ENCODE data around the gene RYR2. TPM values are rescaled to one million over a fixed set of nuclear protein-coding genes. Genes with fewer than 3 reads are reported as not detected.

The RYR2 gene
- total and polyA plus RNA-seq, 2 experiments from 2014 or later: 0.50 to 0.95 TPM

- Histone ChIP-seq H2AFZ (no peak overlapping the region), H3K4me1 (ENCODE audit: insufficient read depth) (no peaks in the 10 kb centered on the region), H3K79me2 (no peaks in the 10 kb centered on the region), H3K9me2 (replicated peaks; ENCODE audit: insufficient read depth) (no peaks in the 10 kb centered on the region), H3K27ac (no peak overlapping the region), H3K36me3 (replicated peaks; ENCODE audit: insufficient read depth, low read depth) (no peaks in the 10 kb centered on the region), H3K27me3 (no peaks in the 10 kb centered on the region), H3K9me3 (ENCODE audit: low read depth) (no peaks in the 10 kb centered on the region), H3K4me3 (no peak overlapping the region), H3K4me2 (no peak overlapping the region), H4K20me1 (ENCODE audit: insufficient read depth, poor library complexity, severe bottlenecking) (no peaks in the 10 kb centered on the region)
- DNase-seq (ENCODE audit: low spot score): no peak
- TF ChIP-seq EZH2 (IDR thresholded peaks at IDR 0.05; ENCODE audit: borderline replicate concordance) (no peak), CTCF (IDR thresholded peaks at IDR 0.05; ENCODE audit: poor library complexity) (no peak), EZH2phosphoT487 (IDR thresholded peaks at IDR 0.05; ENCODE audit: low read depth, severe bottlenecking, unreplicated experiment) (no peak)
- WGBS (ENCODE audit: low lambda C conversion rate, missing lambda C conversion rate): 70% methylated on average over 4 of the region's 4 CpGs
These were observed 485.8 kb downstream of the RYR2 start for GRCh38 chr1:237527761-237528160.

- Histone ChIP-seq H3K79me2 (no peaks in the 10 kb centered on the region), H3K36me3 (replicated peaks; ENCODE audit: insufficient read depth, low read depth) (no peaks in the 10 kb centered on the region), H3K4me1 (ENCODE audit: insufficient read depth) (no peaks in the 10 kb centered on the region), H3K9me3 (ENCODE audit: low read depth) (no peaks in the 10 kb centered on the region), H2AFZ (no peak overlapping the region), H3K4me3 (no peak overlapping the region), H3K4me2 (no peak overlapping the region), H3K27ac (no peak overlapping the region), H4K20me1 (ENCODE audit: insufficient read depth, poor library complexity, severe bottlenecking) (no peaks in the 10 kb centered on the region), H3K27me3 (no peaks in the 10 kb centered on the region), H3K9me2 (replicated peaks; ENCODE audit: insufficient read depth) (no peaks in the 10 kb centered on the region)
- 65% methylated on average over 2 of the region's 2 CpGs for WGBS (ENCODE audit: low lambda C conversion rate, missing lambda C conversion rate)
- no peak for DNase-seq (ENCODE audit: low spot score)
- no peak for TF ChIP-seq EZH2phosphoT487 (IDR thresholded peaks at IDR 0.05; ENCODE audit: low read depth, severe bottlenecking, unreplicated experiment)
These were observed 486.6 kb downstream of the RYR2 start for GRCh38 chr1:237528545-237528944.

GRCh38 chr1:237539055-237539454 lies 497.1 kb downstream of the RYR2 start:
- H3K36me3 ChIP-seq (replicated peaks; ENCODE audit: insufficient read depth, low read depth): no peaks in the 10 kb centered on the region
- H3K27me3 ChIP-seq: no peaks in the 10 kb centered on the region
- no peak overlapping the region for H2AFZ ChIP-seq
- H3K79me2 ChIP-seq: no peaks in the 10 kb centered on the region
- H3K4me2 ChIP-seq: no peak overlapping the region
- no peak overlapping the region for H3K4me3 ChIP-seq
- H3K9me2 ChIP-seq (replicated peaks; ENCODE audit: insufficient read depth): no peaks in the 10 kb centered on the region
- WGBS (ENCODE audit: low lambda C conversion rate, missing lambda C conversion rate): 97% methylated on average over 2 of the region's 2 CpGs
- H3K4me1 ChIP-seq (ENCODE audit: insufficient read depth): no peaks in the 10 kb centered on the region
- TF ChIP-seq CTCF (IDR thresholded peaks at IDR 0.05; ENCODE audit: poor library complexity): no peak
- no peak for TF ChIP-seq EZH2phosphoT487 (IDR thresholded peaks at IDR 0.05; ENCODE audit: low read depth, severe bottlenecking, unreplicated experiment)
- no peak for TF ChIP-seq EZH2 (IDR thresholded peaks at IDR 0.05; ENCODE audit: borderline replicate concordance)
- H3K9me3 ChIP-seq (ENCODE audit: low read depth): no peaks in the 10 kb centered on the region
- no peaks in the 10 kb centered on the region for H4K20me1 ChIP-seq (ENCODE audit: insufficient read depth, poor library complexity, severe bottlenecking)
- no peak for DNase-seq (ENCODE audit: low spot score)
- no peak overlapping the region for H3K27ac ChIP-seq

- peak overlapping the region; percentile 31 for H2AFZ ChIP-seq
- H3K9me3 ChIP-seq (ENCODE audit: low read depth): no peaks in the 10 kb centered on the region
- H3K27ac ChIP-seq: no peak overlapping the region
- 73% methylated on average over 5 of the region's 5 CpGs for WGBS (ENCODE audit: low lambda C conversion rate, missing lambda C conversion rate)
- TF ChIP-seq EZH2 (IDR thresholded peaks at IDR 0.05; ENCODE audit: borderline replicate concordance) (no peak), CTCF (IDR thresholded peaks at IDR 0.05; ENCODE audit: poor library complexity) (no peak), EZH2phosphoT487 (IDR thresholded peaks at IDR 0.05; ENCODE audit: low read depth, severe bottlenecking, unreplicated experiment) (no peak)
- no peaks in the 10 kb centered on the region for H4K20me1 ChIP-seq (ENCODE audit: insufficient read depth, poor library complexity, severe bottlenecking)
- no peaks in the 10 kb centered on the region for H3K9me2 ChIP-seq (replicated peaks; ENCODE audit: insufficient read depth)
- H3K4me3 ChIP-seq: no peak overlapping the region
- no peaks in the 10 kb centered on the region for H3K27me3 ChIP-seq
- no peaks in the 10 kb centered on the region for H3K79me2 ChIP-seq
- no peaks in the 10 kb centered on the region for H3K4me1 ChIP-seq (ENCODE audit: insufficient read depth)
- no peak overlapping the region for H3K4me2 ChIP-seq
- no peaks in the 10 kb centered on the region for H3K36me3 ChIP-seq (replicated peaks; ENCODE audit: insufficient read depth, low read depth)
- no peak for DNase-seq (ENCODE audit: low spot score)
These were observed 500.8 kb downstream of the RYR2 start for GRCh38 chr1:237542525-237543418.

All from hepatocyte (in vitro differentiated cells).